HCEC 1CT (cell line): Measurements from ENCODE around the gene SAE1.

Source experiments
- DNase-seq: peaks from one replicate; pipeline ENCODE4 v3.0.0-alpha.2; 2017

Gene SAE1

GRCh38 chr19:47168065-47168464 lies 37.4 kb downstream of the SAE1 start:
- no peak for DNase-seq

DNA sequence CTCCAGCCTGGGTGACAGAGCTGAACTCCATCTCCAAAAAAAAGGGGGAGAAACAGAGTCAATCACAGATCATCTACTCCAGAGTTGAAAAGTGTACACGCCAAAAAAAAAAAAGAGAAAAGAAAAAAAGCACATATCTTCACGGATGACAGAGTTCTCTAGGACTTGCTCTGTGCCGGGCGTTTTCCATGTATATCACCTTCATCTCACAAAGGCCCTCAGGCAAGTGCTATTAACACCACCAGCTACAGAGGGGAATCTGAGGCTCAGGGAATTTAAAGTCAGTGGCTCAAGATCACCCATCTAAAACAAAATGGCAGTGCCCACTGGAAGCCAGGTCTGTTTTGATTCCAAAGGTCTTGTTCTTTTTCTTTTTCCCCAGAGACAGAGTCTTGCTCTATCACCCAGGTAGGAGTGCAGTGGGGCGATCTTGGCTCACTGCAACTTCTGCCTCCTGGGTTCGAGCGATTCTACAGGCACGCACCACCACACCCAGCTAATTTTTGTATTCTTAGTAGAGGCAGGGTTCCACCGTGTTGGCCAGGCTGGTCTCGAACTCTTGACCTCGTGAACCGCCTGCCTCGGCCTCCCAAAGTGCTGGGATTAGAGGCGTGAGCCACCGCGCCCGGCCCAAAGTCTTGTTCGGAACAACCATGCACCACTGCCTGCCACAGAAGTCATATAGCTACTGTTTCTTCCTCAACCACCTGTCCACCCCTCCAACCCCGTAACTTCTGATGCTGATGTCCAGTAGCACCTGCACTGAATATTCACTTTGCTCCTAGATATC lies 42.2 kb downstream of the SAE1 start:
- no peak for DNase-seq

DNA sequence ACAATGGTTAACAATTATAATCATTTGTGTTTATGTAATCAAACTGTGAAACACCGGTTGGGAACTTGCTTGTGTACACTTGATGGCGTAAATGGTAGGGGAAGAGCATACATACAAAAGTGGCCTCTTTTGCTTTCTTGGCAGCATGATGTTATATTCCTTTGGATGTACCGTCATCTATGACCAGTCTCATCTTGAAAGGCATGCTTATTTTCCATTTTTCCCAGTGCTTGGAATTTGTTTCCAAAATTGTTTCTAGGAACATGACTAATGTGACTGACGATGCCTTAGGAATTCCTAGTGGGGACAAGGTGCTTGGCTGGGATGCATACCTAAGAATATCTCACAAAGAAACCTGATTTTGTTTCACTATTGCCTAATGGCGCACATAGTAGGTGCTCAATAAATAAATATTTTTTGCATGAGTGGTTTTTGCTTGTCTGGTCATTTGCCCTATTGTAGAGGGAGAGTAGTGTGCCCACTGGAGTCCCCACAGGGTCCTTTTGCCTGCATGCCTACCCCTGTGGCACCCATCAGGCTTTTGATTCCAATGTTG lies 45.5 kb downstream of the SAE1 start:
- DNase-seq = peak; percentile 88

DNA sequence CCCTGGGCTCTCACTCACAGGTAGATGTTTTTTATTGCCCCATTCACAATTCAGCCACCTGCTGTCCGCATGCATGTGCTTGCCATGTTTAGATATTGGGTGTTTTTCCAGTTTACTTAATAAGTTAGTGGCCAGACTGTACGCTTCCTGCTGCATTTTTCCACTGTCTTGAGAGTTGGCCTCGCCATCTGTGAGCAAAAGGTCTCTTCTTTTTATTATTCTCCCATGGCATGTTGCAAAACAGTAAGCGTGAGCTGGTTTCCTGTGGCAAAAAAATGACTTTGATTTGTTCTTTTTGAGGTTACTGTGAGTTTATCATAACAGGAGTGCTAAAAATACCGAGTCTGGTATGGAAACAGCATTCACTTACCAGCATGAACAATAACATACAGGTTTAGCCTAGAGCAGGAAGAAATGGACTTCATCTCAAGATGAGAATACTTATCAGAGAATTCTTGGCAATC lies 46.0 kb downstream of the SAE1 start:
- DNase-seq = peak; percentile 94

GRCh38 chr19:47179653-47180310 lies 49.1 kb downstream of the SAE1 start:
- no peak for DNase-seq

GRCh38 chr19:47183601-47184000 lies 53.0 kb downstream of the SAE1 start:
- DNase-seq = no peak

DNA sequence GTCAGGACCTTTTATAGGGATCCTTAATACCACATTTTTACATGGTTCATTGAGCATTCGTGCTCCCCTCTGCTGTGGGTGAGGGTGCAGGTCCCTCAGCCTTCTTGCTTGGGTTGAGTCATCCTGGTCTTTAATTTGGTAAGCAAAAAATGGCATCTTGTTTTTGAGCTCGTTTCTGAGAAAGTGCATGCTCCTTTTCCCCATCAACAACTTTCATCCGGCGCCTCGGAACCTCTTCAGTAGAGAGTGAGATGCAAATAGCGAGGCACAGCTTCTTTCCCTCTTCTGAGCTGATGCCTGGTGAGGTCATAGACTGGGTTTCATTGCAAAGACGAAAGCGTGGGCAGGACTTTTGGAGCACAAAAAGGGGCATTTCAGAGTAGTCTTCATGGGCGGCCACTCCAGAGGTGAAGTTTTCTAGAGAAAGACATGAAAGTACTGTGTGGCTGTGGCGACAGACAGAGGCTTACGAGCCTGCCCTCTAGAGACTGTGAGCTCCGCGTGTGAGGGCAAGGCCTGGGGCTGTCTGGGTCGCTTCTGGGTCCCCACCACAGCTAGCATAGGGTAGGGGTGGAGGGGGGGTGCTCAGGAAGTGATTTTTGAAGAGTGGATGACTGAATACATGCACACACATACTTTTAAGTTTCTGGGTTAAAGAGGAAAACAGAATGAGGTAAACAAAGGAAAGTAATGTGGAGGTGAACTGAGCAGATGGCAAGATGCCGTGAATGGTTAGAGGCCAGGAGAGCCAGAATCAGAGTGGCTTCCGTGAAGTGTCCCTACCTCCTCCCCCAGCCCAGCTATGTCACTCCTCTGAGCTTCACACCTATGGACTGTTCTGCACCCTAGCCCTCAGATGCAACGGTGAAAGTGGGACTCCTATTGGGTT lies 56.1 kb downstream of the SAE1 start:
- DNase-seq = no peak

- no peak for DNase-seq
Observed at GRCh38 chr19:47187335-47187655, 56.7 kb downstream of the SAE1 start.

- DNase-seq = no peak
Observed at GRCh38 chr19:47187797-47188196, 57.2 kb downstream of the SAE1 start.

DNA sequence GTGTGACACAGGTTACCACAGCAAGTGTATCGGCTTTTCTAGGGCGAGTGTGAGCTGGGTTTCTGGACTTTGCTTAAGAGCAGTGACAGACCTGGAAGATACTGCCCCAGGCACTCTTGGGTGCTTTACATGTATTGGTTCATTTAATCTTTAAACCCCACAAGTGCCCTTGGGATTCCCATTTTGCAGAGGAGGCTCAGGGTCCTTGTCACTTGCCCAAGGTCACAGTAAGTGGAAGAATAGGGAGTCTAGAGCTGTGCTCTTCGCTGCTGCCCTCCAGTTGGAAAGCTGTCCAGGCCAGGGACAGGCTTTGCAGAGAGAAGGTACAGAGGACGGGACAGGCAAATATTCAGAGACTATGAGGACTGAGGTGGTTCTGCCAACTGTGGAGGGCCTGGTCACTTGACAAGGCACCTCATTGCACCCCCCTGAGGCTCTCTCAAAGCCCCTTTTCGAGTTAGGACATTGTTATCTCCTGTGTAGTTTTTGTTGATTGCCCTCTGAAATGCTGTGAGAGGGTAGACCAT lies 57.9 kb downstream of the SAE1 start:
- no peak for DNase-seq

- DNase-seq = peak; percentile 23
Observed at GRCh38 chr19:47190167-47190727, 59.6 kb downstream of the SAE1 start.

DNA sequence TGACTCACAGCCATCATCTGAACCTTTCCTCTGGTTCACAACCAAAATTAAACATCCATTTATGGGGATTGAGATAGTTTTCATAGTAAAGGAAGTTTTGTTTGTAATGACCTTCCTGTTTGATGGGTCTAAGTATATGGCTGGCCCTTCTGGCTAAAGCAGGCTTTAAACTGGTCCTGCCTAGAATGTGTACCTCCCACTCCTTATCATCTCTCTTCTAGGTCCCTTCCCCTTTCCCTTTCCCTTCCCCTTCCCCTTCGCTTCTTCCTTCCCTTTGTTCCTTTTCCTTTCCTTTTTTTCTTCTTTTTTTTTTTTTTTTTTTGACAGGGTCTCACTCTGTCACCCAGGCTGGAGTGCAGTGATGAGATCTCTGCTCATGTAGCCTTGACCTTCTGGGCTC lies 64.8 kb downstream of the SAE1 start:
- no peak for DNase-seq

DNA sequence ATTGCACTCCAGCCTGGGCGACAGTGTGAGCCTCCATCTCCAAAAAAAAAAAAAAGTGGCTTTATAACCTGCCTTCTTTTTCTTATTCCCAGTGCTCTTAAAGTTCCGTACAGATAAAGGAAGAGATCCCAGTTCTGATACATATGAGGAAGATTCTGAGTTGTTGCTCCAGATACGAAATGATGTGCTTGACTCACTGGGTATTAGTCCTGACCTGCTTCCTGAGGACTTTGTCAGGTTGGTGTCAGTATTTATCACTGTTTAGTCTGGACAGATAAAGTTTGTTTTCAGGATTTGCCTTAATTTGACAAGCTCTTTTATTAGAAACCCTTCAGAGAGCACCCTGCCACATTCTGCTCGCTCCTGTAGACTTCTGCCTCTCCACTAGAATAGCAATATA lies 66.5 kb downstream of the SAE1 start:
- DNase-seq = no peak

GRCh38 chr19:47200530-47200929 lies 69.9 kb downstream of the SAE1 start:
- DNase-seq = no peak

DNA sequence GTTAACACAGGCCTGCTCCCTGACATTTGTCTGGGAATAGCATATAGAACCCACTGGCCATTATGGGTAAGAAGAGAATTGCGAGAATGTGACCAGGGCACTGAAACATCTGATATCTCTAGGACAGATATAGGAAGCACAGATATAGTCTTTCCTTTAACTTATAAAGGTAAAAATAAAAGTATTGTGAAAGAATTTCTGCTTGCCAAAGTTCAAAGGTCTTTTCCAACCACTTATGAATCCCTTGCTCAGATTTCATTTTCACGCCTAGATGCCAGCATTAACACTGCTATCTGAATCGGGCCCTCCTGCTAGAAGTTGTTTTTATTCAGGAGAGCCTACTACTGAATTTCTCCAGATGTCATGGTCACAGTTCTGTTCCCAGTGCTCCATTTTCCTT lies 72.6 kb downstream of the SAE1 start:
- DNase-seq = no peak

- no peak for DNase-seq
Observed at GRCh38 chr19:47209319-47210179, 78.9 kb downstream of the SAE1 start.

- DNase-seq = no peak
Observed at GRCh38 chr19:47210180-47210490, 79.5 kb downstream of the SAE1 start.

GRCh38 chr19:47210689-47211316 lies 80.2 kb downstream of the SAE1 start:
- peak; percentile 73 for DNase-seq

- DNase-seq = no peak
Observed at GRCh38 chr19:47215581-47215980, 84.9 kb downstream of the SAE1 start.

- no peak for DNase-seq
Observed at GRCh38 chr19:47221080-47221841, 90.6 kb downstream of the SAE1 start.

DNA sequence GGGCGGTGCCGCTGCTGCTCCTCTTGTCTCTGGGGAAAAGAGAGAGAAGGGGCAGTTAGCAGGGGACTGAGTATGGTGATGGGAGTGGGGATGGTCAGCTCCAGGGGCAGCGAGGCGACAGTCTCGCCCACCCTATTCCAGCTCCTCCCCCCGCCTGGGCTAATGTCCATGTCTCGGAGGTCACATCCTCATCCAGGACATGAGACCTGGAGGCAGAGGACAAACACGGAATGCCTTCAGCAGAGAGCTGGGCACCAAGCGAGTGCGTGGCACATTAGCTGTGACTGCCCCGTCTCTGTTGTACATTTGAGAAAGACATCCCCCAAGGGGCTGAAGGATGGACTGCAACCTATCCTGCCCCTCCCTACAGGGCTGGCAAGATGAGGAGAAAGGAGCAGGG lies 91.3 kb downstream of the SAE1 start:
- DNase-seq = no peak
